Parathyroid adenoma (tissue), 2 donors: Measurements from ENCODE around the gene FRMD5.
"Not testable (repeated sequence)": the region's sequence is repeated elsewhere in the genome, so short reads cannot be mapped to it uniquely, and the experiment has no call there.

Experiments
- H2AFZ ChIP-seq: fragments of 300-600 bp; sonication (generic); one replicate; pipeline ENCODE4 v1.7.0; 2017; ENCODE audit warnings: antibody characterized with exemption, mild to moderate bottlenecking
- H3K27ac ChIP-seq: fragments of 300-600 bp; sonication (generic); one replicate; pipeline ENCODE4 v1.7.0; 2017
- H3K27me3 ChIP-seq: fragments of 300-600 bp; sonication (generic); one replicate; pipeline ENCODE4 v1.7.0; 2017; ENCODE audit warnings: low read length; ENCODE audit not compliant: control insufficient read depth, insufficient read depth
- H3K36me3 ChIP-seq: fragments of 300-600 bp; sonication (generic); one replicate; pipeline ENCODE4 v1.7.0; 2017; ENCODE audit warnings: low read length; ENCODE audit not compliant: control insufficient read depth, insufficient read depth
- H3K4me1 ChIP-seq: fragments of 300-600 bp; sonication (generic); one replicate; pipeline ENCODE4 v1.7.0; 2017; ENCODE audit warnings: control low read depth
- H3K4me2 ChIP-seq: fragments of 300-600 bp; sonication (generic); one replicate; pipeline ENCODE4 v1.7.0; 2017; ENCODE audit warnings: low read length
- H3K4me3 ChIP-seq: fragments of 300-600 bp; sonication (generic); one replicate; pipeline ENCODE4 v1.7.0; 2017; ENCODE audit warnings: low read depth, low read length
- H3K79me2 ChIP-seq: fragments of 300-600 bp; sonication (generic); one replicate; pipeline ENCODE4 v1.7.0; 2017; ENCODE audit warnings: control low read depth
- H3K9ac ChIP-seq: fragments of 300-600 bp; sonication (generic); one replicate; pipeline ENCODE4 v1.7.0; 2017; ENCODE audit warnings: mild to moderate bottlenecking
- H3K9me3 ChIP-seq: fragments of 300-600 bp; sonication (generic); one replicate; pipeline ENCODE4 v1.7.0; 2017; ENCODE audit warnings: low read length; ENCODE audit not compliant: control insufficient read depth
- TF ChIP-seq, protein P1 (sequence below): fragments of 300-600 bp; sonication (generic); IDR thresholded peaks from one replicate; pipeline ENCODE4 v1.7.0; 2017; ENCODE audit warnings: antibody characterized with exemption, mild to moderate bottlenecking
- donor health status: primary hyperparathyroidism.

FRMD5 gene

GRCh38 chr15:44034334-44034733, 160.7 kb downstream of the FRMD5 start:
- peak overlapping the region; percentile 89 for H3K27ac ChIP-seq
- no peaks in the 10 kb centered on the region for H3K9me3 ChIP-seq

GRCh38 chr15:44033894-44034293, 161.2 kb downstream of the FRMD5 start:
- peak overlapping the region; percentile 68 for H2AFZ ChIP-seq
- H3K27ac ChIP-seq: peak overlapping the region; percentile 89
- no peaks in the 10 kb centered on the region for H3K79me2 ChIP-seq
- peaks cover 15% of the 10 kb centered on the region for H3K4me1 ChIP-seq
- TF ChIP-seq, protein P1, sequence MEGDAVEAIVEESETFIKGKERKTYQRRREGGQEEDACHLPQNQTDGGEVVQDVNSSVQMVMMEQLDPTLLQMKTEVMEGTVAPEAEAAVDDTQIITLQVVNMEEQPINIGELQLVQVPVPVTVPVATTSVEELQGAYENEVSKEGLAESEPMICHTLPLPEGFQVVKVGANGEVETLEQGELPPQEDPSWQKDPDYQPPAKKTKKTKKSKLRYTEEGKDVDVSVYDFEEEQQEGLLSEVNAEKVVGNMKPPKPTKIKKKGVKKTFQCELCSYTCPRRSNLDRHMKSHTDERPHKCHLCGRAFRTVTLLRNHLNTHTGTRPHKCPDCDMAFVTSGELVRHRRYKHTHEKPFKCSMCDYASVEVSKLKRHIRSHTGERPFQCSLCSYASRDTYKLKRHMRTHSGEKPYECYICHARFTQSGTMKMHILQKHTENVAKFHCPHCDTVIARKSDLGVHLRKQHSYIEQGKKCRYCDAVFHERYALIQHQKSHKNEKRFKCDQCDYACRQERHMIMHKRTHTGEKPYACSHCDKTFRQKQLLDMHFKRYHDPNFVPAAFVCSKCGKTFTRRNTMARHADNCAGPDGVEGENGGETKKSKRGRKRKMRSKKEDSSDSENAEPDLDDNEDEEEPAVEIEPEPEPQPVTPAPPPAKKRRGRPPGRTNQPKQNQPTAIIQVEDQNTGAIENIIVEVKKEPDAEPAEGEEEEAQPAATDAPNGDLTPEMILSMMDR: no peak
- no peaks in the 10 kb centered on the region for H3K36me3 ChIP-seq
- no peak overlapping the region for H3K9ac ChIP-seq
- H3K4me3 ChIP-seq: no peak overlapping the region
- no peaks in the 10 kb centered on the region for H3K27me3 ChIP-seq
- no peaks in the 10 kb centered on the region for H3K9me3 ChIP-seq
- H3K4me2 ChIP-seq: peak overlapping the region; percentile 18

More at GRCh38 chr15:44034334-44034733, 160.7 kb downstream of the FRMD5 start:
- Histone ChIP-seq H3K9ac (no peak overlapping the region), H3K27me3 (no peaks in the 10 kb centered on the region), H3K4me3 (no peak overlapping the region), H2AFZ (no peak overlapping the region), H3K36me3 (no peaks in the 10 kb centered on the region), H3K4me1 (peaks cover 12% of the 10 kb centered on the region), H3K79me2 (no peaks in the 10 kb centered on the region), H3K4me2 (peak overlapping the region; percentile 18)
- TF ChIP-seq, protein P1: no peak

GRCh38 chr15:44032820-44033219, 162.3 kb downstream of the FRMD5 start:
- H3K27me3 ChIP-seq, H3K4me3 ChIP-seq, H3K9ac ChIP-seq, H2AFZ ChIP-seq, H3K79me2 ChIP-seq, H3K4me2 ChIP-seq, H3K9me3 ChIP-seq, H3K36me3 ChIP-seq: not testable (repeated sequence)
- H3K27ac ChIP-seq: peak overlapping the region; percentile 89
- peaks cover 21% of the 10 kb centered on the region for H3K4me1 ChIP-seq

DNA sequence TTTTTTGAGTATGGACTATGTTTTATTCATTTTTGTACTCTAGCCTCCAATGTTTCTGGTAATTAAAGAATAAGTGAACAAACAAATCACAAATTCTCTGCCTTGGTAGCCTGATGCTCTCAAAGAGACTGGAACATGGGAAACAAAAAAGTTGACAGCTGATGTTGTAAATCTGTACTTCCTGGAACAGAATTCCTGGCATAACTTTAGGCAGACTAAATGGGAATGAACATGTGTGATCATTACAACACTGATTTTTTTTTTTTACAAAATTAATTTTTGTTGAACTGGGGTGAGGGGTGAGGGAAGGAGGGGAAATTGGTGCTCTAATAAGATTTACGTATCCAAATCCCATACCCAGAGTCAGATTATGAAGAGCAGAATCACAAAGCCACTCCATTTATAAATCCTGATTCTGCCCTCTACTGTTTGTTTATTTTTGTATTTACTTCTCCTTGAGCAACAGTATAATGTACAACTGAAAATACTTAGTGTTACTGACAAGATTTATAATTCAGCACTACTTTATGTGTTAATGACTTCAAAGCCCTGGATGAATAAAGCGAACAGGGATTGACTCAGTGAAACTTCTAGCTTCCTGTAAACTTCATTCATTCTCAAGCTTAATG, 165.0 kb downstream of the FRMD5 start:
- Histone ChIP-seq H3K9me3 (no peaks in the 10 kb centered on the region), H3K9ac (no peak overlapping the region), H3K79me2 (no peaks in the 10 kb centered on the region), H3K27me3 (no peaks in the 10 kb centered on the region), H3K36me3 (no peaks in the 10 kb centered on the region), H3K4me3 (no peak overlapping the region), H2AFZ (peak overlapping the region; percentile 64), H3K27ac (peak overlapping the region; percentile 34), H3K4me1 (peaks cover 21% of the 10 kb centered on the region), H3K4me2 (no peak overlapping the region)
- TF ChIP-seq, protein P1: no peak

DNA sequence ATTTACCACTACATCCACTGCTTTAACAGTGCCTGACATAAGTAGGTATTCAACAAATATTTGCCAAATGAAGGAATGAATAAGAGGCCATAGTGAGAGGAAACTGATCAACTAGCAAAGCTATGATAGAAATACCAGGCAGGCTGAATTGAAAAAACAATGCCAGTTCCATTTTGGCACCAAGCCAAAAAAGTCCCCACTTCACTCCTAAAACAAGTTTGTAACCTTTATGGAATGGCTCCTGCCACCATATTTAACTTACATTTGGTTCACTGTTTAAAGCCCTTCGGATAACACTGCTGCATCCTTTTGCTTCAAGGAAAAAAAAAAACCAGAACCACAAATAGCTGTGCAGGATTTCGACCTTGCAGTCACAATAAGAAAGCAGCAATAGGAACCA, 166.1 kb downstream of the FRMD5 start:
- Histone ChIP-seq H2AFZ (peak overlapping the region; percentile 48), H3K36me3 (no peaks in the 10 kb centered on the region), H3K27ac (peak overlapping the region; percentile 61)

More for the DNA sequence above, 166.1 kb downstream of the FRMD5 start:
- H3K79me2 ChIP-seq: no peaks in the 10 kb centered on the region
- no peaks in the 10 kb centered on the region for H3K9me3 ChIP-seq
- H3K4me3 ChIP-seq: no peak overlapping the region
- no peak overlapping the region for H3K4me2 ChIP-seq
- no peaks in the 10 kb centered on the region for H3K27me3 ChIP-seq
- TF ChIP-seq, protein P1: no peak
- H3K4me1 ChIP-seq: peaks cover 21% of the 10 kb centered on the region
- H3K9ac ChIP-seq: no peak overlapping the region
